ENCODE data around the gene MAP3K14.

Gene MAP3K14

GRCh38 chr17:45338996-45339535, 22.2 kb upstream of the MAP3K14 start:
- DNase-seq (ENCODE audit: low spot score) = no peak

GRCh38 chr17:45338023-45338781, 21.4 kb upstream of the MAP3K14 start:
- no peak for DNase-seq (ENCODE audit: low spot score)

- no peak for DNase-seq (ENCODE audit: low spot score)
Measured at GRCh38 chr17:45336390-45337182, 19.8 kb upstream of the MAP3K14 start.

GRCh38 chr17:45335721-45336120, 18.9 kb upstream of the MAP3K14 start:
- DNase-seq (ENCODE audit: low spot score) = no peak

GRCh38 chr17:45334701-45335677, 18.2 kb upstream of the MAP3K14 start:
- DNase-seq (ENCODE audit: low spot score) = no peak

- no peak for DNase-seq (ENCODE audit: low spot score)
Measured at GRCh38 chr17:45334231-45334630, 17.4 kb upstream of the MAP3K14 start.

GRCh38 chr17:45333702-45334092, 16.9 kb upstream of the MAP3K14 start:
- no peak for DNase-seq (ENCODE audit: low spot score)

GRCh38 chr17:45332989-45333701, 16.3 kb upstream of the MAP3K14 start:
- no peak for DNase-seq (ENCODE audit: low spot score)

- no peak for DNase-seq (ENCODE audit: low spot score)
Measured at GRCh38 chr17:45332505-45332904, 15.7 kb upstream of the MAP3K14 start.

GRCh38 chr17:45326626-45327025, 9.8 kb upstream of the MAP3K14 start:
- no peak for DNase-seq (ENCODE audit: low spot score)

- DNase-seq (ENCODE audit: low spot score) = no peak
Measured at GRCh38 chr17:45325810-45326209, 9.0 kb upstream of the MAP3K14 start.

GRCh38 chr17:45324336-45324735, 7.5 kb upstream of the MAP3K14 start:
- DNase-seq (ENCODE audit: low spot score) = no peak

GRCh38 chr17:45322168-45322567, 5.3 kb upstream of the MAP3K14 start:
- DNase-seq (ENCODE audit: low spot score) = no peak

- peak; percentile 93 for DNase-seq (ENCODE audit: low spot score)
Measured at GRCh38 chr17:45320931-45321461, 4.2 kb upstream of the MAP3K14 start.

- DNase-seq (ENCODE audit: low spot score) = peak; percentile 90
Measured at GRCh38 chr17:45320349-45320930, 3.6 kb upstream of the MAP3K14 start.

GRCh38 chr17:45319239-45319703, 2.5 kb upstream of the MAP3K14 start:
- DNase-seq (ENCODE audit: low spot score) = peak; percentile 70

- no peak for DNase-seq (ENCODE audit: low spot score)
Measured at GRCh38 chr17:45318561-45319230, 1.9 kb upstream of the MAP3K14 start.

GRCh38 chr17:45317111-45317928, 500 bp upstream of the MAP3K14 start:
- DNase-seq (ENCODE audit: low spot score) = peak; percentile 100

Measured in SW480 (cell line).